ENCODE data around the gene GPR157. TPM values are rescaled to one million over a fixed set of nuclear protein-coding genes. Genes with fewer than 3 reads are reported as not detected.

GPR157 gene
- total RNA-seq, 1 donor from 2014 or later = 1.6 TPM

DNA sequence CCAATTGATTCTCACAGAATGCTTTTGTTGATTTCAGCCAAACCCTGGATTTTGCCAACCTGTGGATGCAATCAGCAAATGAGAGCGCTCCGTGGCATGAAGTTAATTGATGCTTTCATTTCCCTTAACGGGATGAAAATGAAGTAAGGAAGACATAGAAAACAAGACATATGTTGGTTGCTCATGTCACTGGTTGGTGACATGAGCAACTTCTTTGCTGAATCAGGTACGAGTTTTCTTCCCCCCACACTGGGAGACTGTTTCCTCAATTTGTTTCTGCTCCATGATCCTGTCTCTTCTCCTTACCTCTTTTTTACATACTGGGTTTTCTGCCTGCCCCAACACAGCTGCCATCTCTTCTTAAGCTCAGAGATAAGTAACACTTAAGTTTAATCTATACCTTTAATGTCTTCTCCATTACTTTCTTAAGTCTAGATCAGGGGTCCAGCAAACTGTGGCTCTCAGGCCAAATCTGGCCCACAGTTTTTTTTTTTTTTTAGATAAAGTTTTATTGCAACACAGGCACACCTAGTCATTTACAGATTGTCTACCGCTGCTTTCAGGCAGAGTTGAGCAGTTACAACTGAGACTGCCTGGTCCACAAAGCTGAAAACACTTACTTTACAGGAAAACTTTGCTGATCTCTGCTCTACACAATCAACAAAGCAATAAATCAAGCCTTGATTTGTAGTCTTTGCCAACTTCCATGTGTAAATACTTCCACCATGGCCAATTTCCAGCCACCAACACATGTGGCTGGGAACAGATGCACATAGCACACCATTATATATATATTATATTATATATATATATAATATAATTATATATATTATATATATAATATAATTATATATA is 13.3 kb downstream of the GPR157 start:
- Mint-ChIP-seq H3K4me1 (peaks cover 11% of the 10 kb centered on the region), H3K4me3 (no peak overlapping the region), H3K9me3 (no peaks in the 10 kb centered on the region), H3K27me3 (ENCODE audit: insufficient read depth, low read depth) (peaks cover 7% of the 10 kb centered on the region), H3K27ac (no peak overlapping the region), H3K36me3 (no peaks in the 10 kb centered on the region)
- Histone ChIP-seq H3K27me3 (no peaks in the 10 kb centered on the region), H3K9me3 (ENCODE audit: low read depth) (no peaks in the 10 kb centered on the region), H3K4me2 (no peak overlapping the region), H2AFZ (replicated peaks) (no peak overlapping the region), H3K4me3 (no peak overlapping the region), H4K20me1 (ENCODE audit: low read depth) (no peaks in the 10 kb centered on the region), H3K4me1 (peaks cover 9% of the 10 kb centered on the region), H3K9ac (no peak overlapping the region), H3F3A (ENCODE audit: low read depth) (peaks cover 10% of the 10 kb centered on the region), H3K27ac (no peak overlapping the region), H3K36me3 (no peaks in the 10 kb centered on the region), H3K79me2 (ENCODE audit: low read depth) (no peaks in the 10 kb centered on the region)
- TF ChIP-seq EZH2phosphoT487 (IDR thresholded peaks at IDR 0.05) (no peak), EZH2 (IDR thresholded peaks at IDR 0.05) (no peak)
- TF ChIP-seq, protein P1, sequence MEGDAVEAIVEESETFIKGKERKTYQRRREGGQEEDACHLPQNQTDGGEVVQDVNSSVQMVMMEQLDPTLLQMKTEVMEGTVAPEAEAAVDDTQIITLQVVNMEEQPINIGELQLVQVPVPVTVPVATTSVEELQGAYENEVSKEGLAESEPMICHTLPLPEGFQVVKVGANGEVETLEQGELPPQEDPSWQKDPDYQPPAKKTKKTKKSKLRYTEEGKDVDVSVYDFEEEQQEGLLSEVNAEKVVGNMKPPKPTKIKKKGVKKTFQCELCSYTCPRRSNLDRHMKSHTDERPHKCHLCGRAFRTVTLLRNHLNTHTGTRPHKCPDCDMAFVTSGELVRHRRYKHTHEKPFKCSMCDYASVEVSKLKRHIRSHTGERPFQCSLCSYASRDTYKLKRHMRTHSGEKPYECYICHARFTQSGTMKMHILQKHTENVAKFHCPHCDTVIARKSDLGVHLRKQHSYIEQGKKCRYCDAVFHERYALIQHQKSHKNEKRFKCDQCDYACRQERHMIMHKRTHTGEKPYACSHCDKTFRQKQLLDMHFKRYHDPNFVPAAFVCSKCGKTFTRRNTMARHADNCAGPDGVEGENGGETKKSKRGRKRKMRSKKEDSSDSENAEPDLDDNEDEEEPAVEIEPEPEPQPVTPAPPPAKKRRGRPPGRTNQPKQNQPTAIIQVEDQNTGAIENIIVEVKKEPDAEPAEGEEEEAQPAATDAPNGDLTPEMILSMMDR (IDR thresholded peaks at IDR 0.05) = no peak
- no peak for DNase-seq (ENCODE audit: low spot score)

DNA sequence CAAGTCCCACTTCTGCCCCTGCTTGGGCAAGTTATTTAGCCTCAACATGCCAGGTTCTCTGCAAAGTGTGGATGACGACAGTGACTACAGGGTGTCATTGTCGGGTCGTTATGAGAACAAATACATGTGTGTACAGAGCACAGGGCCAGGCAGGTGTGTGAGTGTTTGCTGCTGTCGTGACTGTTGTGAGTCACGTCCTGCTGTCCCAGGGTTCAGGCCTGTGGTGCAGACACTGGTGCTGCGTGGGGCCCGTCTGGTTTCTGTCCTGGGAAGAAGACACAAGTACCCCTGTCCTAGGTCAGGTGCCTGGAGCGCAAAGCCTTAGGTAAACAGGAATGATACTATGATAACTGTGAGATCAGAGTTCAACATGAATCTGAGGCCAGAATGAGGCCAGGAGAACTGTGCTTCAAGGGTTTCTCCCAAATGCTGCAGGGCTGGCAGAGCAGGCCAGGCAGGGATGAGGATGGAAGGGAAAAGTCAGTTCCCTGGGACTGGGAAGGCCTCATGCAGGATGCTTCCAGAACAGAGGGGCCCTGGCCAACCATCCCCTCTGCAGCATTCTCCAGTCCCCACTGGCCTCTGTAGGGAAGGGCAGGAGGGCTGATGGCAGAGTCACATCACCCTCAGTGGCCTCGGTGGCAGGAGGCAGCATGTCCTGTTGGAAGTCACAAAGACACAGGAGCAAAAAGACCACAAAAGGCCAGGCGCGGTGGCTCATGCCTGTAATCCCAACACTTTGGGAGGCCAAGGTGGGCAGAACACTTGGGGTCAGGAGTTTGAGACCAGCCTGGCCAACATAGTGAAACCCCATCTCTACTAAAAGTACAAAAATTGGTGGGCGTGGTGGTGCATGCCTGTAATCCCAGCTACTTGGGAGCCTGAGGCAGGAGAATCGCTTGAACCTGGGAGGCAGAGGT is 15.7 kb downstream of the GPR157 start:
- H3K9me3 ChIP-seq (ENCODE audit: low read depth) = no peaks in the 10 kb centered on the region
- Mint-ChIP-seq H3K27me3 (ENCODE audit: insufficient read depth, low read depth) (peaks cover 4% of the 10 kb centered on the region), H3K9me3 (no peaks in the 10 kb centered on the region), H3K4me3 (no peak overlapping the region), H3K27ac (no peak overlapping the region), H3K36me3 (no peaks in the 10 kb centered on the region), H3K4me1 (peaks cover 6% of the 10 kb centered on the region)
- no peak overlapping the region for H3K4me3 ChIP-seq
- no peak overlapping the region for H3K27ac ChIP-seq
- no peak for TF ChIP-seq EZH2 (IDR thresholded peaks at IDR 0.05)
- TF ChIP-seq EZH2phosphoT487 (IDR thresholded peaks at IDR 0.05) = no peak
- TF ChIP-seq, protein P1 (IDR thresholded peaks at IDR 0.05) = no peak
- DNase-seq (ENCODE audit: low spot score) = no peak
- no peak overlapping the region for H2AFZ ChIP-seq (replicated peaks)
- H4K20me1 ChIP-seq (ENCODE audit: low read depth) = no peaks in the 10 kb centered on the region
- peaks cover 7% of the 10 kb centered on the region for H3F3A ChIP-seq (ENCODE audit: low read depth)
- H3K4me1 ChIP-seq = no peaks in the 10 kb centered on the region
- H3K36me3 ChIP-seq = no peaks in the 10 kb centered on the region
- H3K79me2 ChIP-seq (ENCODE audit: low read depth) = no peaks in the 10 kb centered on the region
- H3K9ac ChIP-seq = no peak overlapping the region
- no peaks in the 10 kb centered on the region for H3K27me3 ChIP-seq
- no peak overlapping the region for H3K4me2 ChIP-seq

DNA sequence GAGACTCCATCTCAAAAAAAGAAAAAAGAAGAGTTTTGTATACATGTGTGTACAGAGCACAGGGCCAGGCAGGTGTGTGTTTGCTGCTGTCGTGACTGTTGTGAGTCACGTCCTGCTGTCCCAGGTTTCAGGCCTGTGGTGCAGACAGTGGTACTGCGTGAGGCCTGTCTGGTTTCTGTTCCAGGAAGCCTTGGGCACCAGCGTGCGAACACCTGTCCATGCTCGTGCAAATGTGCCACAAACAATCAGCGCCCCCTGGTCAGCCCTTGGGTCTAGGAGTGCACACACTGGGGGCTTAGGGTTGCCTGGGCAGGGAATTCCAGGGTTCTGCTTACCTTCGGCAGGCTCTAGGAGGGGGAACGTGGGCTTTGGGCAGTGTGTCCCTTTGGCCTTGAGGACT is 16.9 kb downstream of the GPR157 start:
- no peaks in the 10 kb centered on the region for H4K20me1 ChIP-seq (ENCODE audit: low read depth)
- H3K4me3 ChIP-seq = no peak overlapping the region
- H3K4me2 ChIP-seq = no peak overlapping the region
- Mint-ChIP-seq H3K27me3 (ENCODE audit: insufficient read depth, low read depth) (peaks cover 6% of the 10 kb centered on the region), H3K4me1 (peaks cover 6% of the 10 kb centered on the region), H3K9me3 (no peaks in the 10 kb centered on the region), H3K36me3 (no peaks in the 10 kb centered on the region), H3K27ac (no peak overlapping the region), H3K4me3 (no peak overlapping the region)
- DNase-seq (ENCODE audit: low spot score) = no peak
- H3K4me1 ChIP-seq = no peaks in the 10 kb centered on the region
- H3K27me3 ChIP-seq = no peaks in the 10 kb centered on the region
- H3K36me3 ChIP-seq = no peaks in the 10 kb centered on the region
- no peak overlapping the region for H3K27ac ChIP-seq
- H3K79me2 ChIP-seq (ENCODE audit: low read depth) = no peaks in the 10 kb centered on the region
- H3K9ac ChIP-seq = no peak overlapping the region
- TF ChIP-seq, protein P1 (IDR thresholded peaks at IDR 0.05) = no peak
- TF ChIP-seq EZH2 (IDR thresholded peaks at IDR 0.05) = no peak
- no peak for TF ChIP-seq EZH2phosphoT487 (IDR thresholded peaks at IDR 0.05)
- H3K9me3 ChIP-seq (ENCODE audit: low read depth) = no peaks in the 10 kb centered on the region
- H2AFZ ChIP-seq (replicated peaks) = no peak overlapping the region
- H3F3A ChIP-seq (ENCODE audit: low read depth) = peaks cover 7% of the 10 kb centered on the region
